GM23248 (cell line): Measurements from ENCODE around the gene ABL1. TPM values are rescaled to one million over a fixed set of nuclear protein-coding genes. Genes with fewer than 3 reads are reported as not detected.

Source experiments
- DNase-seq: peaks from one replicate; pipeline ENCODE4 v3.0.0-alpha.2; 2015
- H2AFZ ChIP-seq: fragments of 200-600 bp; sonication (generic); 2 replicates; pipeline ENCODE4 v1.6.1; 2016; ENCODE audit warnings: antibody characterized with exemption
- H3F3A ChIP-seq: fragments of 200-600 bp; sonication (generic); 2 replicates; pipeline ENCODE4 v1.6.1; 2016; ENCODE audit warnings: mild to moderate bottlenecking, antibody characterized with exemption, mixed run types; ENCODE audit not compliant: insufficient read depth
- H3K27ac ChIP-seq: fragments of 200-600 bp; sonication (generic); 2 replicates; pipeline ENCODE4 v1.5.1; 2016; ENCODE audit warnings: mild to moderate bottlenecking
- H3K27me3 ChIP-seq: fragments of 200-600 bp; sonication (generic); replicated peaks from 2 replicates; pipeline ENCODE4 v1.6.1; 2016; ENCODE audit warnings: mild to moderate bottlenecking; ENCODE audit not compliant: insufficient read depth
- H3K36me3 ChIP-seq: fragments of 200-600 bp; sonication (generic); 2 replicates; pipeline ENCODE4 v1.6.1; 2016; ENCODE audit warnings: low read depth, mild to moderate bottlenecking
- H3K4me1 ChIP-seq: fragments of 200-600 bp; sonication (generic); 2 replicates; pipeline ENCODE4 v1.6.1; 2016; ENCODE audit warnings: mild to moderate bottlenecking; ENCODE audit not compliant: insufficient read depth
- H3K4me2 ChIP-seq: fragments of 200-600 bp; sonication (generic); one replicate; pipeline ENCODE4 v1.6.1; 2016; ENCODE audit warnings: mild to moderate bottlenecking; ENCODE audit not compliant: unreplicated experiment
- H3K4me3 ChIP-seq: fragments of 200-600 bp; sonication (generic); 2 replicates; pipeline ENCODE4 v1.5.1; 2016; ENCODE audit warnings: mild to moderate bottlenecking
- H3K79me2 ChIP-seq: fragments of 200-600 bp; sonication (generic); 2 replicates; pipeline ENCODE4 v1.6.1; 2016; ENCODE audit warnings: mild to moderate bottlenecking; ENCODE audit not compliant: insufficient read depth
- H3K9ac ChIP-seq: fragments of 200-600 bp; sonication (generic); 2 replicates; pipeline ENCODE4 v1.6.1; 2016; ENCODE audit warnings: mild to moderate bottlenecking
- H3K9me2 ChIP-seq: fragments of 200-600 bp; sonication (generic); 2 replicates; pipeline ENCODE4 v1.6.1; 2016; ENCODE audit warnings: mixed run types, mild to moderate bottlenecking, moderate library complexity; ENCODE audit not compliant: insufficient read depth
- H3K9me3 ChIP-seq: fragments of 200-600 bp; sonication (generic); one replicate; pipeline ENCODE4 v1.6.1; 2017; ENCODE audit warnings: low read depth
- H4K20me1 ChIP-seq: fragments of 200-600 bp; sonication (generic); 2 replicates; pipeline ENCODE4 v1.6.0; 2016; ENCODE audit not compliant: insufficient read depth
- EZH2 ChIP-seq: fragments of 200-600 bp; sonication (generic); IDR thresholded peaks from 2 replicates; pipeline ENCODE4 v1.6.1; 2018; ENCODE audit warnings: antibody characterized with exemption, mild to moderate bottlenecking; ENCODE audit not compliant: insufficient read depth, poor library complexity, severe bottlenecking
- EZH2phosphoT487 ChIP-seq: fragments of 200-600 bp; sonication (generic); IDR thresholded peaks from 2 replicates; pipeline ENCODE4 v1.6.1; 2018; ENCODE audit warnings: antibody characterized with exemption, moderate library complexity, mild to moderate bottlenecking, low read depth; ENCODE audit not compliant: insufficient read depth
- WGBS, 2 experiments: methylation state at CpG; one replicate each; pipeline ENCODE4 v1.1.6; 2015 to 2017; ENCODE audit warnings: low lambda C conversion rate in 2 of 2, low coverage in 1 of 2; ENCODE audit errors: missing lambda C conversion rate in 2 of 2; 5-methylcytosine and 5-hydroxymethylcytosine counted together
- in situ Hi-C: fragments of 300-500 bp; cut with MboI; formaldehyde crosslinking; loops from 2 replicates; pipeline ENCODE4 v1.15.0; 2020
- polyA plus RNA-seq: library from polyadenylated mRNA; unstranded; fragments of >200 nt; fragmentation: Nextera tagmentation; extraction: Ambion mirVana; gene quantifications from 2 replicates; pipeline ENCODE4 v1.2.1, GENCODE V29; 2016
- total RNA-seq: library from RNA; depleted of rRNA; stranded (reverse); fragments of >200 nt; shearing (Covaris generic); gene quantifications from 2 replicates; pipeline ENCODE4 v1.2.3, GENCODE V29; 2014

The ABL1 gene
- total and polyA plus RNA-seq, 2 experiments from 2014 or later, result 22.9 to 66.1 TPM

GRCh38 chr9:130893341-130894101, 58.5 kb downstream of the ABL1 start:
- Histone ChIP-seq H3F3A (peaks cover 9% of the 10 kb centered on the region; the same call in 1 of the 2 replicates), H3K4me3 (no peak overlapping the region), H3K9me2 (no peaks in the 10 kb centered on the region), H4K20me1 (no peaks in the 10 kb centered on the region), H3K36me3 (peaks cover 27% of the 10 kb centered on the region), H3K9me3 (no peaks in the 10 kb centered on the region), H3K9ac (no peak overlapping the region), H3K27ac (no peak overlapping the region), H3K27me3 (no peaks in the 10 kb centered on the region), H3K79me2 (no peaks in the 10 kb centered on the region), H2AFZ (no peak overlapping the region), H3K4me1 (no peaks in the 10 kb centered on the region), H3K4me2 (no peak overlapping the region)
- DNase-seq, result no peak
- in situ Hi-C loops, result no loop called here
- TF ChIP-seq EZH2, result no peak
- TF ChIP-seq EZH2phosphoT487, result no peak
- WGBS, 2 experiments, result 93% methylated on average over 33 to 34 of the region's 34 CpGs

DNA sequence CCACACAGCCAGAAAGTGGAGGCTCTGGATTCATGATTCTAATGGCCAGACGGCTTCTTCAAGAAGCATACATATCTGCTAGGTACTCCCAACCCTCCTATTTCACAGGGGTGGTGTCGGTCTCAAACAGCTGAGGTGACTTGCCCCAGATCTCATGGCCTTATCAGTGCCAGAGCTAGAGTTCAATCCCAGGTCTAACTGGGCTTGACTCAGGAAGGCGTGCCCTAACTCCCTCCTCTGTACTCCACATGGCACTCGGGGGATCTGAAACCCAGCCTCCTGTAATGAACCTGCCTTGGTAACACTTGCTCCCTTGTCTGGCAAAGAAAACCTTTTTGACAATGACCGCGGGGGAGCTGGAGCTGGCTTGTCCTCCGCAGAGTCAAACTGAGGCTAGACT, 59.5 kb downstream of the ABL1 start:
- Histone ChIP-seq H3K9me3 (no peaks in the 10 kb centered on the region), H3K9me2 (no peaks in the 10 kb centered on the region), H3K4me3 (no peak overlapping the region), H3K4me2 (no peak overlapping the region), H3K79me2 (no peaks in the 10 kb centered on the region), H3K27me3 (no peaks in the 10 kb centered on the region), H3K36me3 (peaks cover 21% of the 10 kb centered on the region), H3K27ac (no peak overlapping the region), H3K4me1 (no peaks in the 10 kb centered on the region), H3K9ac (no peak overlapping the region), H2AFZ (no peak overlapping the region), H4K20me1 (no peaks in the 10 kb centered on the region), H3F3A (peaks cover 9% of the 10 kb centered on the region; the same call in 1 of the 2 replicates)
- TF ChIP-seq EZH2phosphoT487 (no peak), EZH2 (no peak)
- no peak for DNase-seq
- in situ Hi-C loops, result no loop called here
- WGBS, 2 experiments, result 69 to 75% methylated on average over 7 of the region's 7 CpGs

DNA sequence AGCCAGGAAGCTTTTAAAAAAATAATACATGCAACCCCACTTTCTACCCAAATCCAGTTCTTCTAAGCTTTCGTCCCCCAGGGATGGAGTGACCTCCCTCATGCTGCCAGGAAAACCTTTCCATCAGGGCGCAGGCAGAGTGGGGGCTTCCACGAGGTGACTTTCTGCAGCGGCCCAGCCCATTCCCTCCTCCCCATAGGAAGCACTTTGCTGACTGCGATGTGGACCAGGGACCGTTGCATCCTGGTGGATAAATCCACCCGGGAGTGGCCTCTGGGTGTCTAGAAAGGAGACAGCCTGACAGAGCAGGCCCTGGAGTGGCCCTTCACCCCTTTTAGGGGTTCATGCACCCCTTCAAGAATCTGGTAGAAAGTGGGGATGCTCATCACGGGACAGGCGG, 60.0 kb downstream of the ABL1 start:
- no peak overlapping the region for H3K27ac ChIP-seq
- no peaks in the 10 kb centered on the region for H3K79me2 ChIP-seq
- peaks cover 9% of the 10 kb centered on the region; the same call in 1 of the 2 replicates for H3F3A ChIP-seq
- no peak for DNase-seq
- in situ Hi-C loops, result no loop called here
- H3K4me3 ChIP-seq, result no peak overlapping the region
- H3K9me3 ChIP-seq, result no peaks in the 10 kb centered on the region
- TF ChIP-seq EZH2phosphoT487, result no peak
- no peaks in the 10 kb centered on the region for H3K27me3 ChIP-seq
- peaks cover 21% of the 10 kb centered on the region for H3K36me3 ChIP-seq
- no peaks in the 10 kb centered on the region for H4K20me1 ChIP-seq
- no peak overlapping the region for H2AFZ ChIP-seq
- H3K9ac ChIP-seq, result no peak overlapping the region
- WGBS, 2 experiments, result 64 to 69% methylated on average over 9 of the region's 9 CpGs
- H3K9me2 ChIP-seq, result no peaks in the 10 kb centered on the region
- H3K4me1 ChIP-seq, result no peaks in the 10 kb centered on the region
- no peak overlapping the region for H3K4me2 ChIP-seq

DNA sequence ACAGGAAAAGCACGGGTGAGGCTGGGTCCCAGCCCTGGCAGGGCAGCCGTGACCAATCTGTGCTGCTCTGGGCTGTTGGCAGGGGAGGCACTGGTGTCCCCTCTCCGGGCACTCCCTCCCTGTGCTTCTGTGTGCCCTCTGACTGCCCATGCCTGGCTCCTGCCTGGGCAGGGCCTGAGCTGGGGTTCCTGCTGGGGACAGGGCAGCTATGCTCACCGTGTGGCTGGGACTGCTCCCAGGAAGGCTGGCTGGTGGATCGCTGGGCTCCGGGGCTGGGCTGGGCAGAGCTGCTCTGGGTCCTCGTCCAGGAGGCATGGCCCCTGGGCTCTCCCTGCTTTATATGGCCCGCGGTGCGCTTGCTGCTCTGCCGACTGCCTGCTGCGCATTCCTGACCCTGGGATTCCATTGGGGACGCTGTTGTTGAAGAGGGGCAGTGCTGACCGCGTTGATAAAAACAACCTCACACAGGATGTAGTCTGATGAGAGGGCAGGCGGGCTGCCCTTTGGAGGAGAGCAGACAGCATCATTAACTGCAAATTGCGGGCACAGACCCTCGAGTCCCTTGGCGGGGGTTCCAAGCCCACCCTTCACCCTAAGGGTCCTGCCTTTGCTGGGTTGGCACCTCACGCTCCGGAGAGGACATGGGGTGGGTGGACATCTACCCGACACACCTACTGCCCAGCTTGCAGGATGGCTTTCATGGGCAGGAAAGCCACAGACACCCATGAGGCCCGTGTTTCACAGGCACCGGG, 60.6 kb downstream of the ABL1 start:
- H3K4me3 ChIP-seq, result no peak overlapping the region
- no peak overlapping the region for H3K27ac ChIP-seq
- no peaks in the 10 kb centered on the region for H3K9me2 ChIP-seq
- DNase-seq, result peak; percentile 30
- H3K79me2 ChIP-seq, result no peaks in the 10 kb centered on the region
- peaks cover 17% of the 10 kb centered on the region for H3K36me3 ChIP-seq
- H3K9ac ChIP-seq, result no peak overlapping the region
- H3K27me3 ChIP-seq, result no peaks in the 10 kb centered on the region
- H4K20me1 ChIP-seq, result no peaks in the 10 kb centered on the region
- H3K9me3 ChIP-seq, result no peaks in the 10 kb centered on the region
- in situ Hi-C loops, result no loop called here
- H3K4me2 ChIP-seq, result no peak overlapping the region
- H3K4me1 ChIP-seq, result no peaks in the 10 kb centered on the region
- no peak for TF ChIP-seq EZH2phosphoT487
- TF ChIP-seq EZH2, result no peak
- H2AFZ ChIP-seq, result no peak overlapping the region
- H3F3A ChIP-seq, result peaks cover 9% of the 10 kb centered on the region; the same call in 1 of the 2 replicates
- 41 to 49% methylated on average over 23 to 24 of the region's 24 CpGs for WGBS, 2 experiments
